Activated naive CD4-positive, alpha-beta T cell treated with anti-CD3 and anti-CD28 coated beads, Interleukin-2, amount 50 U/mL, for 24 hours (primary cell): ENCODE results near the gene DRD3.

Experiments
- H3K27ac Mint-ChIP-seq: one replicate; pipeline ENCODE4 v1.8.0; 2021; ENCODE audit warnings: mild to moderate bottlenecking, mixed read lengths
- H3K27me3 Mint-ChIP-seq: one replicate; pipeline ENCODE4 v1.8.0; 2021; ENCODE audit warnings: mixed read lengths
- H3K36me3 Mint-ChIP-seq: one replicate; pipeline ENCODE4 v1.8.0; 2021; ENCODE audit warnings: mixed read lengths
- H3K4me1 Mint-ChIP-seq: one replicate; pipeline ENCODE4 v1.8.0; 2021; ENCODE audit warnings: mixed read lengths
- H3K4me3 Mint-ChIP-seq: one replicate; pipeline ENCODE4 v1.8.0; 2021; ENCODE audit warnings: mild to moderate bottlenecking, mixed read lengths
- H3K9me3 Mint-ChIP-seq: one replicate; pipeline ENCODE4 v1.8.0; 2021; ENCODE audit warnings: mixed read lengths

DRD3 gene

DNA sequence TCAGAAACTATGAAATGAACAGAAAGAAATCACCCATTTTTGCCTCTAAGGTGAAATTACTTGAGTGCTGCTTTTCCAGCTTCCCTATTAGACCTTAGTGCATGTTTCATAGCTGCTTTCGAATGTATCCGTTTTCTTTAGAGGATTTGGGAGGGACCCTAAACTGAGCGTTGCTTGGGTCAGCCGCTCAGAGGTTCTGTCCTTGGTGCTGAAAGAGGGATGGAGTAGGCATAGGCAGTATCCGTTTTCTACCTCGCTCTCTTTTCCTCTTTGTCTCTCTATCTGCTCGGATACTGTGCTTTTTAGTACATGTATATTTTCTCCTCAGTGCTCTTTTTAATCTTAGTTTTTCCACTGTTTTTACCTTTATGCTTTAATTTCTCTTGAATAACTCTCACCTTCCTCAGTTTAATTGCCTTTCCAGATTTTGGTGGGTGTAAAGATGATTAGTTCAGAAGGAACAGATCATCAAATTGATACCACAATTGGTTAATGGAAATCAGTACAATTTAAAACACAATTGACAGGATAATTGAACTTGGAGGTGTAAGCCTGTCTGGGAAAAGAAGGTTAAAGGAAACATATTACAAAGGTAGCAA lies at the start of gene DRD3:
Gene DRD3, minus strand, starts transcription at position 283 of the 599 bp plus-strand sequence. CDS start 7,060 bp downstream, outside the sequence.
- H3K27me3 Mint-ChIP-seq: peaks cover 4% of the 10 kb centered on the region
- peaks cover under 1% of the 10 kb centered on the region for H3K36me3 Mint-ChIP-seq
- H3K9me3 Mint-ChIP-seq: peaks cover 3% of the 10 kb centered on the region
- H3K4me1 Mint-ChIP-seq: peaks cover 7% of the 10 kb centered on the region
- no peak within 1 kb of the TSS for H3K4me3 Mint-ChIP-seq
- no peak within 1 kb of the TSS for H3K27ac Mint-ChIP-seq

DNA sequence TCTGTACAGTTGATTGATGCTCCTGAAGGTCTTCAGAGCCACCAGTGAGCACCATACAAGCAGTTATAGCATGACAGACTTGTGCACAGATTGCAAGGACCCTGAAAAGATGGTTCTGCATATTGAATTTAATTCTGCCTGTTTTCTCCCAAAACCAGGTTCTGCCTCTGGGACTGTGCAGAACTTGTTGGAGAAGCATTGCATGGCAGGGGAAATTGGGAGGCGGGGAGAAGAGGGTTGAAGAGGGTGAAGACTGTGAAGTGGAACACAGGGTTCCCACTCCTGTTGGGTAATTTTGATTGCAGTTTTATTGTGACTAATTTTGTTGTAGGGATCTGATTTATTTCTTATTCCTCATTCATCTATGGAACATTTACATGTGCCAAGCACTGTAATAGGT lies 48.2 kb upstream of the DRD3 start:
- Mint-ChIP-seq H3K4me1 (peaks cover 90% of the 10 kb centered on the region), H3K27ac (peak overlapping the region; percentile 57), H3K9me3 (peaks cover 20% of the 10 kb centered on the region), H3K36me3 (peaks cover 26% of the 10 kb centered on the region), H3K4me3 (peak overlapping the region; percentile 75), H3K27me3 (no peaks in the 10 kb centered on the region)

DNA sequence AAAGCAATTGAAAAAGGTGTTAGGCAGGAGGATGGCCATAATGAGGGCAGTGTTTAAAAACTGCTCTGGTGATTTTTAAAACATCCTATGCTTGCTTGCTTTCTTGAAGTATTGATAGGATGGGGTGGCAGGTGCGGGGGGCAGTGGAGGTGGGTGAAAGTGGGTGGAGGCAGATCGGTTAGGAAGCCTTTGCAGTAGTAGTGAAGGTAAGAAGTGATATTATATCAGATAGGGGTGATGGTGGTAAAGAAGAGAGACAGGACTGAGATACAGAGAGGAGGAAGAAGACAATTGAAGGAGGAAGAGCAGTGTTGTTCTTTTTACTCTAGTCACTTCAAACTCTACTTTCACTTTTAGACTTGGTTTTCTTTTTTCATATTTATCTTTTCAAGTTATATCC lies 47.5 kb upstream of the DRD3 start:
- H3K4me1 Mint-ChIP-seq: peaks cover 90% of the 10 kb centered on the region
- peak overlapping the region; percentile 97 for H3K27ac Mint-ChIP-seq
- H3K36me3 Mint-ChIP-seq: peaks cover 26% of the 10 kb centered on the region
- H3K27me3 Mint-ChIP-seq: no peaks in the 10 kb centered on the region
- peak overlapping the region; percentile 75 for H3K4me3 Mint-ChIP-seq
- peaks cover 20% of the 10 kb centered on the region for H3K9me3 Mint-ChIP-seq

DNA sequence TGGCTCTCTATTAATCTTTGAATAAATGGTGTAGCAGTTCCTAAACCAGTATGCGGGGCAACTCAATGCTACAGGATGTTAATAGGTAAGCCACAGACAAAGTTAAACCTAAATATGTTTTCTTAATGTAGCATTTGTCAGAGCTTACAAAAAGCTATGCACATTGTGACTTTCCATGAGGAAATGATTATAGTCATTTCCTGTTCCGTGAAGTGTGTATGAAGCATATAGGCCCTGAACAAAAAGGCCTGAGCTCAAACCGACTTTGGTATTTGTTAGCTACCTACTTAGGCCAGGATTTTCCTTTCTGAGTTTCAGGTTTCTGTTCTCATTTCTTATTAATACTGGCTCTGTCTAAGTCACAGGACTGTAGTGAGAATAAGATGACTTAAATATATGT lies 44.3 kb upstream of the DRD3 start:
- Mint-ChIP-seq H3K27me3 (no peaks in the 10 kb centered on the region), H3K4me1 (peaks cover 78% of the 10 kb centered on the region), H3K4me3 (peak overlapping the region; percentile 69), H3K9me3 (peaks cover 20% of the 10 kb centered on the region), H3K27ac (peak overlapping the region; percentile 99), H3K36me3 (peaks cover 27% of the 10 kb centered on the region)

DNA sequence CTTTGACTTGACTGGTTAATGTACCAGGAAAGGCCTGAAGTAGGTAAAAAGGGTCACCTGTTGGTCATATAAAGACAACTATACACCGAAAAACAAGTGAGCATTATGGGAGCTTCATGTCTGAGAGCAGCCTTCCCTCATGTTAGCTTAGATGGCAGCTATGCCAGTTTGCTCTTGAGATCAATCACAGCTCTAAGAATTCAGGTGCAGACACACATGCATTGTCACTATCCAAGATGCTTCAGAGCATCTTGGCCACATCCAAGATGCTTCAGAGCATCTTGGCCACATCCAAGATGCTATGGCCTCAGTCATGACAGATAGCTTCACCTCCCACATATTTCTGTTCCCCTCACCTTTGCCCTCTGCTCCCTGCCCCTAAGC lies 43.0 kb upstream of the DRD3 start:
- Mint-ChIP-seq H3K27me3 (no peaks in the 10 kb centered on the region), H3K9me3 (peaks cover 20% of the 10 kb centered on the region), H3K27ac (peak overlapping the region; percentile 62), H3K4me3 (peak overlapping the region; percentile 36), H3K36me3 (peaks cover 26% of the 10 kb centered on the region), H3K4me1 (peaks cover 66% of the 10 kb centered on the region)

DNA sequence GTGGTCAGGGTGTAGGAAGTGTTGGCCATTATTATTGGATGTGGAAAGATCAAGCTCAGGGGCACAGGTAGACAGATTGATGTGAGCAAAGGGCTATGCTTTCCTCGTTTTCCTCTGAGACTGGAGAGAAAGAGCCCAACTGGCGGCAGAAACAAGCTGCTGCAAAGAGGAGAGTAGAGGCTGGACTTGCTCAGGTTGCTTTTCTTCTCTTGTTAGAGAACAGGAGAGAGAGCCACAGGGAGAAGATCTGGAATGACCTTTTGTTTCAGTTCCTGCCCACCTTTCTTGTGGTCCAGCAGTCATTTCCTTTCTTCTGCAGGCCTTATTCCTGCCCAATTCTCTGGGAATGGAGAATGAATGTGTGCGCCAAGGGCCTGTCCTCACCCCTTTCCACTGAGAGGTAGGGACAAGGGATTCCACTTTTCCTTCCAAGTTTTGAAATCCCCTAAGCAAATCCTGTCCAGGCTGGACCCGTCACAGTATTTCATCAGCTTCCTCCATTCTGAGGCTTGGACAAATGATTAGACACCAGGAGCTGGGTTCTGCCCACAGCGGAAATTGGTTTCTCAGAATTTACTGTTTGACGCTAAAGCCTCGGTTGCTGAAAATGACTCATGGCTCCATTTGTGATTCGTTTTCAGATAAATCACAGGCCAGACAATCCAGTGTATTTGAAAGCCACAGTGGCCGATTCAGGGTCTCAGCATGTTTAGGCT lies 42.5 kb upstream of the DRD3 start:
- H3K36me3 Mint-ChIP-seq: peaks cover 24% of the 10 kb centered on the region

DNA sequence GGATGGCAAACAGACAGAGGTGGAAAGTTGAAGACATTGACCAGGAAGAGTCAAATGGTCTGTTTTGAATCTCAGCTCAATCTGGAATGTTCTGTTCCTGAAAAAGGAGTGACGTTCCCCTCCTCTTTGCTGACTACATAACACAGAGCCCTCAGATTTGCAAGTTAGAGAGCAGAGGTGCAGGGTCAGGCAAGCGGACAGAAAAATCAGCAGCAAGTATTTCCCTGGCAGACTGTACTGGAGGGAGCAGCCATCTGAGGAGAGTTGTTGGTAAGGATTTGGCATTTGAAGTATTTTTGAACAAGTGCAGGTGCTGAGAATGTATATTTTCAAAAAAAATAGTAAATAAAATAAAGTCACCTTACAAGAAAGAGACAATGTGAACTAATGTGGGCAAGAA lies 40.9 kb upstream of the DRD3 start:
- Mint-ChIP-seq H3K4me3 (no peak overlapping the region), H3K4me1 (peaks cover 47% of the 10 kb centered on the region), H3K27ac (peak overlapping the region; percentile 52), H3K9me3 (peaks cover 5% of the 10 kb centered on the region), H3K27me3 (no peaks in the 10 kb centered on the region), H3K36me3 (peaks cover 10% of the 10 kb centered on the region)

More for the DNA sequence above, 42.5 kb upstream of the DRD3 start:
- no peak overlapping the region for H3K4me3 Mint-ChIP-seq
- peaks cover 60% of the 10 kb centered on the region for H3K4me1 Mint-ChIP-seq
- peak overlapping the region; percentile 62 for H3K27ac Mint-ChIP-seq
- H3K27me3 Mint-ChIP-seq: no peaks in the 10 kb centered on the region
- H3K9me3 Mint-ChIP-seq: peaks cover 18% of the 10 kb centered on the region

DNA sequence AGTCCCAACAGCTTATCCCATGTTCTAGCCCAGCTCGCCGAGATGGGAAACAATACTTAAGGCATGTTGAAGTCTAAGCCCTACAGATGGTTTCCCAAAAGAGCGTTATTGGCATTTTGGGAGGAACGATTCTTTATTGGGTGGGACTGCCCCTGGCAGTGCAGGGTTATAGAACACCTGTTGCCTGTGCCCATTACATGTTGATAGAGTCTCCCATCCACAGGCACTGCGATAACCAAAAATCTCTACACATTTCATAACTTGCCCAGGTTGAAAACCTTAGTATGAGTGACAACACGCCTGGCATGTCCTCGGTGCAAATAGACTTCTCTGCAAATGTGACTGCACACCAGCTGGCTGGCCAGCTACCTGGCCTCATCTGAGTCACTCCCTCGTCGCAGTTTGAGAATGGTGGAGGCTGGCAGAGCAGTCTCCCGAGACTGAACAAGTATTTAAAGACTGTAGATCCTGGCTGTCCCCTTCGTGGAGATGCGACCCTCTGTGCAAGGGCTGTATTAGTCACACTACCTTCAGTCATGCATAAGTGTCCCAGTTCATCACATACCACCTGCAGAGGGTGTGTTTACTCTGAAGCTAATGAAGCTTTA lies 39.8 kb upstream of the DRD3 start:
- peak overlapping the region; percentile 31 for H3K27ac Mint-ChIP-seq
- peaks cover 4% of the 10 kb centered on the region for H3K36me3 Mint-ChIP-seq
- H3K4me3 Mint-ChIP-seq: no peak overlapping the region
- peaks cover 38% of the 10 kb centered on the region for H3K4me1 Mint-ChIP-seq
- H3K27me3 Mint-ChIP-seq: no peaks in the 10 kb centered on the region
- peaks cover 5% of the 10 kb centered on the region for H3K9me3 Mint-ChIP-seq

DNA sequence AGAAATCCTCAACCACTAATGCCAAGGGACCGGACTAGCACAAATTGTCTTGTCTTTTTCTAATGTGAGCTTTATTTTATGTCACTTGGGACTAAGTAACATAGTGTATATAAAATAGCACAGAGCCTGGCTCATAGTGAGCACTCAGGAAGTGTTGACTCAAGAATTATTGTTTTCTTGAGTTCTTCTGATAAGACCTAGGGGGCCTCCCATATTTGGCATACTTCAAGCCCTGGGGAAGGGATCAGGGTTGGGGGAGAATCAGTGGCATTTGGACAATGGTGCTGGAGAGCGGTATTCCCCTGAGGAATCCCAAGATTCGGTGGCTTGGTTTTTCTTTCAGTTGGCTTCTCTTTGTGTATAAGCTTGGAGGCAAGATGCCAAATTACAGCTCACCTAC lies 39.2 kb upstream of the DRD3 start:
- no peak overlapping the region for H3K27ac Mint-ChIP-seq
- no peaks in the 10 kb centered on the region for H3K27me3 Mint-ChIP-seq
- H3K9me3 Mint-ChIP-seq: no peaks in the 10 kb centered on the region
- peaks cover 1% of the 10 kb centered on the region for H3K36me3 Mint-ChIP-seq
- H3K4me3 Mint-ChIP-seq: no peak overlapping the region
- peaks cover 31% of the 10 kb centered on the region for H3K4me1 Mint-ChIP-seq

DNA sequence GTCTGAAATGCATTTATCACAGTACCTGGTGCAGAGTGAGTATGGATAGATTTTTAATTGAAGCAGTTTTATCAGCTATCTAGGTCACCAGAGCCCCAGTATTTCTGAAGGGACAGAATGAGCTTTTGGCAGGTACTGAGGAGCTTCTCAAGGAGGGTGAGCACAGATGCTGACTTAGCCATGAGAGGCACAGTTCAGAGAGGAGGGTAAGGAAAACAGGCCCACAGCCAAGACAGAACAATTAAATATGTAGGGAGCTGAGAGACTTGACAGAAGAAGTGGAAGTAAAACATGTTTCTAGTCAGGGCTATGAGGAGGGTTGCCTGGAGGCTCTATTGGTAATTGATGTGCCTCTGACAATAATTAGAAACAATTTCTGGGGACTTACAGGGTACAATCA lies 38.4 kb upstream of the DRD3 start:
- Mint-ChIP-seq H3K4me1 (peaks cover 25% of the 10 kb centered on the region), H3K27ac (peak overlapping the region; percentile 79), H3K27me3 (no peaks in the 10 kb centered on the region), H3K36me3 (peaks cover 1% of the 10 kb centered on the region), H3K4me3 (no peak overlapping the region), H3K9me3 (no peaks in the 10 kb centered on the region)

DNA sequence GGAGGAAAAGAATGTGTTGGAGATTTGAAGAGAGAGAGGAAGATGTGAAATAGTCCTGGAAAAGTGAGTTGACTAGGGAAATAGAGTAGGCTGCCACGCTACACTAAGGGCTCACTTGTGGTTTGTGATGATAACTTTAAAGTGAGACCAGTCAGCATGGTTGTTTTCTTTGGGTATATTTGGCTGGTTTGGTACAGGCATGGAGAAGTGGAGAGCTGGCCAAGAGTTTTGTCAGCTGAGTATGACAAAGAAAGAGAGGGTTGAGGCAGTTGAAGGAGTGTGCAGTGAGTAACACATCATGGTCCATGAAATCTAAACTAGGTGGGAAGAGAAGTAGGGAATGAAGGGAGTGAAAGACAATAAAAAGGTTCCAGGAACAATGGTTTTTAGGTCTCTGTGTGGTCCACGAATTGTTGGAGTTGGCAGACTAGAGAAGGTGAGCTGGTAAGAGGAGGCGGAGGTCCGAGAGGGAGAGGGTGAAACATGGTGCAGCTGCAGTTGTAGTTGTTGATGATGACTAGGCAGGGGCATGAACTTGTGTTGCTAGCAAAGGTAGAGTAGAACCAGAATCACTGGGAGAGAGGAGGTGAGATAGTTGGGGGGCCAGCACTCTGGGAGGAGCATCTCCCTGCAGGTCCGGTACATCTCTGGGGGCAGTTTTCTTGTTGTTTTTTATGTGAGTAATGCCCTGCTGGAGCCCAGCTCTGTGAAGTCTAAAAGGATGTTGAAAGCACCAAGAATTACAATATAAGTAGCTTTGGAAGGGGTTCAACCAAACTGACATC lies 37.5 kb upstream of the DRD3 start:
- H3K4me1 Mint-ChIP-seq: peaks cover 16% of the 10 kb centered on the region
- no peak overlapping the region for H3K4me3 Mint-ChIP-seq

DNA sequence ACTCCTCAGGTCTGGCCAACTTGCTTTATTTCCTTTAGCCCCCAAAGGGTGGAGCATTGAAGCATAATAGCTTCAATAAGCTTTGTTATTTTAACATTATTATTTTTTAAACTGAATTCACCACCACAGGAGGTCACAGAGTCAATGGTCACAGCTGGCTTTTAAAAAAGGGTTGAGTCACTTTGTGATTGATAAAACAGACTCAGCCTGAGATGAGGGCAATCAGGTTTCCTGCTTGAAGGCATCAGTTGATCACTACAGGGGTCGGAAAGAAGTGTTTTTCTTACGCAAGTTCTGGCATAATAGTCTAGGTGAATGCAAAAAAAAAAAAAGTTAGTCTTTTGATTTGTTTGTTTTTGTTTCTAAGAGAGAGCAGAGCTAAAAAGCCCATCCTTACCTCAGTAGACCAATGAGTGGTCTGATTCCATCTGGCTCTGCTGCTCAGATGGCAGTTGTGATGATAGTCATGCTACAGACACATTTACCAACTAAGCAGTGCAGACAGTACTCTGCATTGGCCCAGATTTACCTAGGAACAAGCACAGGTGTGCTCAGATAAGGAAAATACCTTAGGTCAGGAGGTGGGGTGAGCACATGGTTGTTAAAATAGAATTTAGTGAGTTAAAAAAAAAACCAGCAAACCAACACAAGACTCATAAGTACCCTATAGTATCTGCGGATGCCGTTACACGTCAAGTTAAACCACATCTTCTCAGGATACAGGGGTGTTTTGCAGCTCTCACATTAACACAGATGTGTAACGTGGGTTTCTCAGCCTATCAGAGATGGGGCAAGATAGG lies 35.9 kb upstream of the DRD3 start:
- H3K9me3 Mint-ChIP-seq: no peaks in the 10 kb centered on the region
- no peak overlapping the region for H3K4me3 Mint-ChIP-seq
- H3K4me1 Mint-ChIP-seq: peaks cover 5% of the 10 kb centered on the region
- no peak overlapping the region for H3K27ac Mint-ChIP-seq
- H3K36me3 Mint-ChIP-seq: no peaks in the 10 kb centered on the region
- no peaks in the 10 kb centered on the region for H3K27me3 Mint-ChIP-seq

More for the DNA sequence above, 37.5 kb upstream of the DRD3 start:
- Mint-ChIP-seq H3K27me3 (no peaks in the 10 kb centered on the region), H3K27ac (no peak overlapping the region), H3K9me3 (no peaks in the 10 kb centered on the region), H3K36me3 (peaks cover 1% of the 10 kb centered on the region)

DNA sequence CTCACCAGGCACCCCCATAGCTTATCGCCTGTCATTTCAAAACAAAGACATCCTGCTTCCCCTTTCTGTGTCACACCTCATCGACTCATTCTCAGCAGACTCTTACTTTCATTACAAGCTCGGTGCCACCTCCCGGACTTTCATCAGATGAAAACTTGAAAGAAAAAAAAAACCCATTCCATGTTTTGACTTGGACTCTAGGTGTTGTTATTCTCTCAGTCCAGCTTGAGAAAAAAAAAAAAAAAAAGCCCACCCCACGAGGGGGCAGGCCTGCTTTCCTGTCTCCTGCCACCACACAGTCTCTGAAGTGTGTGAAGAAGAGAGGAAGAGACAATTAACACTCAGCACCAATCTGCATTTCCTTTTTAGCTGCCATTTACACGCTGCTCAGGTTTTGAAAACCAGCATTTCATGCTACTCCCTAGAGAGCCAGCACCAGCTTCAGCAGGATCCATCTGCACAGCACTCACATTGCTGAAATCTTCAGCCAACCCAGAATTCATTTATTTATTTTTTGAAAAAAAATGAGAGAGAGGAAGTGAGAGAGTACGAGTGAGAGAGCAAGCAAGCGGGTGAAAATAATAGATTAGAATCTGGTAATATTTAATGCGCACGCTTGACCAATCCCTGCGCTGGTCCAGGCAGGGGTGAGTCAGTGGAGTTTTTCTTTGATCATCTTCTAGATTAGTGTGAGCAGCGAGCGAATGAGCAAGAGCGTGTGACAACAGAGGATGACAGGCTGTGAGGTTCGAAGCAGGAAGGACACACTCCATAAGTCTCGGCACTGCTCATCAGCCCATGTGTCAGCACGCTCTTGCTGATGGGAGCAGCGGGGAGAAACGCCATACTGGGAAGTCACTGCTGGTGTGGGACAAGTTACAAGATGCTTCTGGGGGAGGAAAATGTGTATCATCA lies 35.0 kb upstream of the DRD3 start:
- Mint-ChIP-seq H3K4me3 (no peak overlapping the region), H3K27ac (no peak overlapping the region), H3K36me3 (no peaks in the 10 kb centered on the region), H3K9me3 (no peaks in the 10 kb centered on the region), H3K4me1 (no peaks in the 10 kb centered on the region), H3K27me3 (no peaks in the 10 kb centered on the region)

DNA sequence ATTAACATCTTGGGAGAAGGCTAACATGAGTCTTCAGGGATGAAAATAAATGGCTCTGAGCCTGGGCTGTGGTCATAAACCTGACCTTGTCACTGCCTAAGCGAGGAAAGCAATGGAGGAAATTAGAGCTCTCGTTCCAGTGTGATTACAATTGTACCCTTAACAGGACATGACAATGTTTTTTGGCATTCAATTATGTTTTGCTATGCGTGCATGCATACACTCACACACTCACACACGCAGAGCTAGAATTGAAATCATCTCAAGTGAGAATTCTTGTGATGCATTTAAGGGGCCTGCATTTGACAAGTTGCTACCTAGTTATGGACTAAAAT lies 34.4 kb upstream of the DRD3 start:
- Mint-ChIP-seq H3K27me3 (no peaks in the 10 kb centered on the region), H3K9me3 (no peaks in the 10 kb centered on the region), H3K4me1 (no peaks in the 10 kb centered on the region), H3K27ac (no peak overlapping the region), H3K4me3 (no peak overlapping the region), H3K36me3 (no peaks in the 10 kb centered on the region)
